Activated effector memory CD4-positive, alpha-beta T cell treated with anti-CD3 and anti-CD28 coated beads, Interleukin-2, amount 50 U/mL, for 16 hours (primary cell): Measurements from ENCODE around the gene HIVEP2.
A peak's percentile ranks its signal among the peaks of the same experiment; 100 is the strongest.

Experiments
- DNase-seq: peaks from one replicate; pipeline ENCODE4 v3.0.0-alpha.2; 2020

HIVEP2 gene

GRCh38 chr6:142764311-142764710, 180.7 kb downstream of the HIVEP2 start:
- DNase-seq, result no peak

- no peak for DNase-seq
Measured at GRCh38 chr6:142763205-142763604, 181.8 kb downstream of the HIVEP2 start.

- no peak for DNase-seq
Measured at GRCh38 chr6:142761756-142762155, 183.2 kb downstream of the HIVEP2 start.

- no peak for DNase-seq
Measured at GRCh38 chr6:142760152-142760551, 184.8 kb downstream of the HIVEP2 start.

- no peak for DNase-seq
Measured at GRCh38 chr6:142758629-142759025, 186.3 kb downstream of the HIVEP2 start.

- DNase-seq, result no peak
Measured at GRCh38 chr6:142757852-142758628, 186.9 kb downstream of the HIVEP2 start.

GRCh38 chr6:142756215-142756630, 188.8 kb downstream of the HIVEP2 start:
- no peak for DNase-seq

GRCh38 chr6:142753196-142753595, 191.8 kb downstream of the HIVEP2 start:
- no peak for DNase-seq

- no peak for DNase-seq
Measured at GRCh38 chr6:142752348-142752747, 192.6 kb downstream of the HIVEP2 start.

GRCh38 chr6:142751452-142751851, 193.5 kb downstream of the HIVEP2 start:
- no peak for DNase-seq

- no peak for DNase-seq
Measured at GRCh38 chr6:142750998-142751397, 194.0 kb downstream of the HIVEP2 start.

GRCh38 chr6:142749556-142749955, 195.4 kb downstream of the HIVEP2 start:
- no peak for DNase-seq

GRCh38 chr6:142746524-142746923, 198.5 kb downstream of the HIVEP2 start:
- DNase-seq, result peak; percentile 68

- no peak for DNase-seq
Measured at GRCh38 chr6:142744836-142745235, 200.1 kb downstream of the HIVEP2 start.

- no peak for DNase-seq
Measured at GRCh38 chr6:142740449-142740848, 204.5 kb downstream of the HIVEP2 start.

- DNase-seq, result no peak
Measured at GRCh38 chr6:142738731-142739130, 206.2 kb downstream of the HIVEP2 start.

- DNase-seq, result no peak
Measured at GRCh38 chr6:142738035-142738396, 207.0 kb downstream of the HIVEP2 start.

- DNase-seq, result no peak
Measured at GRCh38 chr6:142737368-142738034, 207.5 kb downstream of the HIVEP2 start.

GRCh38 chr6:142735204-142735603, 209.8 kb downstream of the HIVEP2 start:
- no peak for DNase-seq

- no peak for DNase-seq
Measured at GRCh38 chr6:142732790-142733189, 212.2 kb downstream of the HIVEP2 start.

GRCh38 chr6:142731611-142732010, 213.4 kb downstream of the HIVEP2 start:
- no peak for DNase-seq

GRCh38 chr6:142729618-142730017, 215.4 kb downstream of the HIVEP2 start:
- DNase-seq, result no peak

- DNase-seq, result no peak
Measured at GRCh38 chr6:142728910-142729481, 216.0 kb downstream of the HIVEP2 start.

- DNase-seq, result no peak
Measured at GRCh38 chr6:142728364-142728763, 216.6 kb downstream of the HIVEP2 start.
